ENCODE data around the gene GGCX. TPM values are rescaled to one million over a fixed set of nuclear protein-coding genes. Genes with fewer than 3 reads are reported as not detected.
"Not testable (repeated sequence)": the region's sequence is repeated elsewhere in the genome, so short reads cannot be mapped to it uniquely, and the experiment has no call there.

The GGCX gene
- total and polyA plus RNA-seq, 12 donors: 14.0 to 31.1 (median 21.6) TPM

DNA sequence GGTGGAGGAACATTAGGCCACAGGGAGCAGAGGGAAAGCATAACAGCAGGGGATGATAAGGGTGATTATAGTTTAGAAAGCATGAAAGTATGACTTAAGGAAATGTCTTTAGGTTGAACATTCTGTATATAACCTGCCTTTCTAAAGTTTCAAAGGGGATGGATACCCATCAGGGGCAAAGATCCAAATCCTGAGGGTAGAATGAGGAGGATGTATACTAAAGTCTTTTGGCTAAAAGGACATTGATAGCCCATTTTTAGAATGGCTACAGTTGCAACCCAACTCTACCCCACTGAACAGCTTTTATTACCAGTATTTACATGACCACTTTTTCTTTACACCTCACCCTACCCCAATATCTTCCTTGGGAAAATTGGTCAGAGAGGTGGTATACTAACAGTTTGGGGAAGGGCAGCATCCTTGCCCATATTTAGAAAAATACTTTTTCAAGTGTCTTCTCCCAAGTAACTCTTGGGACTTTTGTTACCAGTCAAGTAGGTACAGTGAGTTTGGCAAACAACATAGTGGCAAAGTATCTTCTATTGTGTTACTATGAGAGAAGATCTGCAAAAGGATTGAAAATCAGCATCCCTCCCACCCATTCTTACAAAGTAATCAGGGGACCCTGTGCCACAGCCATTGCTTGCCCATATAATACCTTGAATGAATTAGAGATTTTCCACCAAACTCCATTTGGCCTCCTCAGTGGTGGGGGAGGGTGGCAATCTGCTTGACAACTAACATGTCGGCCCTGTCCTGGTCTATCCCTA lies 14.0 kb downstream of the GGCX start:
- DNase-seq (no peak), ATAC-seq (peak in 2 of 8 donors; percentile 15 to 16)
- no peak overlapping the region for H3K4me3 ChIP-seq
- H3K27me3 ChIP-seq: no peaks in the 10 kb centered on the region
- TF ChIP-seq, protein P1, sequence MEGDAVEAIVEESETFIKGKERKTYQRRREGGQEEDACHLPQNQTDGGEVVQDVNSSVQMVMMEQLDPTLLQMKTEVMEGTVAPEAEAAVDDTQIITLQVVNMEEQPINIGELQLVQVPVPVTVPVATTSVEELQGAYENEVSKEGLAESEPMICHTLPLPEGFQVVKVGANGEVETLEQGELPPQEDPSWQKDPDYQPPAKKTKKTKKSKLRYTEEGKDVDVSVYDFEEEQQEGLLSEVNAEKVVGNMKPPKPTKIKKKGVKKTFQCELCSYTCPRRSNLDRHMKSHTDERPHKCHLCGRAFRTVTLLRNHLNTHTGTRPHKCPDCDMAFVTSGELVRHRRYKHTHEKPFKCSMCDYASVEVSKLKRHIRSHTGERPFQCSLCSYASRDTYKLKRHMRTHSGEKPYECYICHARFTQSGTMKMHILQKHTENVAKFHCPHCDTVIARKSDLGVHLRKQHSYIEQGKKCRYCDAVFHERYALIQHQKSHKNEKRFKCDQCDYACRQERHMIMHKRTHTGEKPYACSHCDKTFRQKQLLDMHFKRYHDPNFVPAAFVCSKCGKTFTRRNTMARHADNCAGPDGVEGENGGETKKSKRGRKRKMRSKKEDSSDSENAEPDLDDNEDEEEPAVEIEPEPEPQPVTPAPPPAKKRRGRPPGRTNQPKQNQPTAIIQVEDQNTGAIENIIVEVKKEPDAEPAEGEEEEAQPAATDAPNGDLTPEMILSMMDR (IDR thresholded peaks at IDR 0.05): no peak
- intact Hi-C loops (cut with DNase I): no loop called here
- H3K36me3 ChIP-seq: peaks cover 0 to 99% (median 46%) of the 10 kb centered on the region in 9 donors
- whole genome bisulfite sequencing, 2 donors: 79 to 81% methylated on average over 1 of the region's 1 CpG
- H3K9me3 ChIP-seq: no peaks in the 10 kb centered on the region
- H3K4me1 ChIP-seq: peaks cover 2 to 39% (median 20%) of the 10 kb centered on the region in 9 donors
- H3K27ac ChIP-seq: no peak overlapping the region

DNA sequence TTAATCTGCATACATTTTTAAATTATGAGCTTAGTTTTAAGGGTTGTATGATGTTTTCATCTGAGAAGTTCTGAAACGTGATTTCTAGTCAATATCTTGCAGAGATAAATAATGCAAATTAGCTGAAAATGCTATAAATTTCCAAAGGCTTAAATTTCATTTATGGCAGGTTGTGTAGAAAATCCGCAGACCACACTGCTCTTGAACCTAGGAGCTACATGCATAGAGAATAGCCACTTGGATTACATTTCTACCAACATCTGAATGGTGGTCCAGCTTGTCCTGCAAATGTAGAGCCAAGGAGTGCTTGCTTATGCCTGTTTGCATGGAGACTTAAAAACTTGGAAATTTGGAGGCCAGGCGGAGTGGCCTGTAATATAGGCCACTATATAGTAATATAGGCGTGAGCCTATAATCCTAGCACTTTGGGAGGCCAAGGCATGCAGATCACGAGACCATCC lies 15.5 kb downstream of the GGCX start:
- Histone ChIP-seq H3K27me3 (no peaks in the 10 kb centered on the region), H3K36me3 (peaks cover 4 to 99% (median 54%) of the 10 kb centered on the region in 9 donors), H3K4me3 (no peak overlapping the region), H3K4me1 (peaks cover 9 to 43% (median 30%) of the 10 kb centered on the region in 9 donors), H3K27ac (no peak overlapping the region), H3K9me3 (no peaks in the 10 kb centered on the region)
- intact Hi-C loops (cut with DNase I): no loop called here
- DNase-seq: no peak
- ATAC-seq: peak in 2 of 8 donors; percentile 0 to 8
- TF ChIP-seq, protein P1 (IDR thresholded peaks at IDR 0.05): no peak
- WGBS, 2 donors: 87 to 89% methylated on average over 5 of the region's 5 CpGs

DNA sequence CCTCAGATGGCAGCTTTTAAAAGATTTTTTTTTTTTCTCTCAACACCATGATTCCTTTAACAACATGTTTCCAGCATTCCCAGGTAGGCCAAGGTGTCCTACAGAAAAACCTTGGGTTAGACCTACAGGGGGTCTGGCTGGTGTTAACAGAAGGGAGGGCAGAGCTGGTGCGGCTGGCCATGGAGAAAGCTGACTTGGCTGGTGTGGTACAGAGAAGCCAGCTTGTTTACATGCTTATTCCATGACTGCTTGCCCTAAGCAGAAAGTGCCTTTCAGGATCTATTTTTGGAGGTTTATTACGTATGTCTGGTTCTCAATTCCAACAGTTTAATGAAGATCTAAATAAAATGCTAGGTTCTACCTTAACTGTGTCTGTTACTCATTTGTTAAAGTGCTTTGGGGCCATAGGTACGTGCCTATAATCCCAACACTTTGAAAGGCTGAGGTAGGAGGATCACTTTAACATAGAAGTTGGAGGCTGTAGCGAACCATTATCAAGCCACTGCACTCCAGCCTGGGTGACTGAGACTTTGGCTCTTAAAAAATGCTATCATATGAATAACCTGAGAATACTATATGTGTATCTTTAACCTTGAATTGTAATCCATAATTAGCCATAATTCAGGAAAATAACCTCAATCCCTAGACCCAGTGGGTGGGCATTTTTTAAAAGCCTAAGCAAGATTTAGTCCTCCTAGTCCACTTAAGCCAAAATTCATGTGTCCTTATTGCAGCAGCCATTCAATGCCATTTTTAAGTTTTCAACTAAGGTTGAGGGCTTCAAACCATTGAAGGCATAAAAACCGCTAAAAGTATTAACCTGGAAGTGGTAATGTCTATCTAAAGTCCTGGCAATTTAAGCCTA lies 16.1 kb downstream of the GGCX start:
- H3K9me3 ChIP-seq; H3K27me3 ChIP-seq; DNase-seq; intact Hi-C loops (cut with DNase I); H3K4me3 ChIP-seq: not testable (repeated sequence)
- Histone ChIP-seq H3K27ac (peak overlapping the region in 3 of 10 donors; percentile 2 to 55 (median 8)), H3K36me3 (peaks cover 4 to 96% (median 52%) of the 10 kb centered on the region in 9 donors), H3K4me1 (peaks cover 10 to 50% (median 36%) of the 10 kb centered on the region in 9 donors)
- peak in 1 of 8 donors; percentile 35 for ATAC-seq
- WGBS, 2 donors: 68 to 80% methylated on average over 5 of the region's 5 CpGs

DNA sequence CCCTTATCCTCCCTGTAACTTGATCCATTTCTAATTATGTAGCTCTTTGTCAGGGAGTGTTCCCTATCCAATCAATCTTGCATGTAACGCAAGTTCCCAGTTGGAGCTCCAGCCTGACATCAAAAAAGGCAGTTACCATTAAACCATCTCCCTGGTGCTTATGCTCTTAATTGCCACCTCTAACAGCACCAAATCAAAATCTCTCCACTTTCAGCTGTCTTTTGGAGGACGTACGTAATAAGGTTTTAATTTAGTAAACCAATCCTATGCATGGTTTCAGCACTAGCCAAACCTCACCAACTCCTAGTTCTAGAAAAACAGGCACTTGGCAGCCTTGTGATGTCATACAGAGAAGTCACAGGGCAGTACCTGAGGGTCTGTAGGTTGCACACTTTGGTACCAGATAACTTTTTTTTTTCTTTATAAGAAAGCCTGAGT lies 17.0 kb downstream of the GGCX start:
- intact Hi-C loops (cut with DNase I); H3K4me3 ChIP-seq; H3K27me3 ChIP-seq; DNase-seq; H3K9me3 ChIP-seq; ATAC-seq: not testable (repeated sequence)
- Histone ChIP-seq H3K27ac (peak overlapping the region in 2 of 10 donors; percentile 2 to 55), H3K4me1 (peaks cover 10 to 51% (median 37%) of the 10 kb centered on the region in 9 donors), H3K36me3 (peaks cover 4 to 88% (median 49%) of the 10 kb centered on the region in 9 donors)
- 61 to 64% methylated on average over 3 of the region's 3 CpGs for WGBS, 2 donors

DNA sequence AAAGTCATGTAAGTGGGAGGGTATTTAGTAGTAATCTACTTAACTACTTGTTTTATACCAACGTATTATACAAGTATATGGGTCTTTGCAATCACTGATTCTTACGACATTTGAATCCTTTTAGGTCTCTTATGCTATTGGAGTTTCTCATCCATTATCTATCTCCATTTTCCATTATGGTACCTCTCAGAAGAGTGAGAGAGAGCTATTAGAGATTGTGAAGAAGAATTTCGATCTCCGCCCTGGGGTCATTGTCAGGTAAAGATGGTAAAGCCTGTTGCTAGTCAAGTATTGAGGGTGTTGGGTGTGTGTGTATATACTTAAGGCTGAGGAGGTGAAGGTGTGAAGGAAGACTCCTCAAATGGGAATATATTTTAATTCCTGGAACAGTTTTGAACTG lies 18.5 kb downstream of the GGCX start:
- intact Hi-C loops (cut with DNase I): no loop called here
- no peaks in the 10 kb centered on the region for H3K27me3 ChIP-seq
- H3K9me3 ChIP-seq: no peaks in the 10 kb centered on the region
- ATAC-seq (no peak), DNase-seq (no peak)
- peaks cover 4 to 74% (median 42%) of the 10 kb centered on the region in 9 donors for H3K36me3 ChIP-seq
- peaks cover 10 to 54% (median 37%) of the 10 kb centered on the region in 9 donors for H3K4me1 ChIP-seq
- peak overlapping the region in 2 of 10 donors; percentile 2 to 69 for H3K4me3 ChIP-seq
- TF ChIP-seq, protein P1 (IDR thresholded peaks at IDR 0.05): no peak
- WGBS, 2 donors: 75 to 78% methylated on average over 4 of the region's 4 CpGs
- H3K27ac ChIP-seq: peak overlapping the region in 5 of 10 donors; percentile 1 to 100 (median 15)

Measured in heart right ventricle (tissue), 16 donors.